ENCODE results near the gene PDE9A.
A peak's percentile ranks its signal among the peaks of the same experiment; 100 is the strongest.
"Not testable (repeated sequence)": the region's sequence is repeated elsewhere in the genome, so short reads cannot be mapped to it uniquely, and the experiment has no call there.

The PDE9A gene

DNA sequence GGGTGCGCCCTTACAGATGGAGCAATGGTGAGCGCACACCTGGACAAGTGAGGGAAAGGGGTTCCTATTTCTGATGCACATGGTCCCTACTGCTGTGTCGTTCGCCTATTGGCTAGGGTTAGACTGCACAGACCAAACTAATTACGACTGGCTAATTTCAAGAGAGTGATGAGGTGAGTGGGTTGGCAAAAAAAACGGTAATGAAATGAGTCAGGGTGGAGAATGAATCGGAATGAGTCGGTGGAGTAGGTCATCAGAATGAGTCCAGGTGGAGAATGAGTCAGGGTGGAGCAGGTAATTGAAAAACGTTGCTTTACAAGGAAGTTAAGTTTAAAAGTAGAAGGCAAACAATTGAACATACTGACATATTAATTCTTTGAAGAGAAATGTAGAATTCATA lies 146.1 kb downstream of the PDE9A start:
- DNase-seq (ENCODE audit: low read depth) = no peak

DNA sequence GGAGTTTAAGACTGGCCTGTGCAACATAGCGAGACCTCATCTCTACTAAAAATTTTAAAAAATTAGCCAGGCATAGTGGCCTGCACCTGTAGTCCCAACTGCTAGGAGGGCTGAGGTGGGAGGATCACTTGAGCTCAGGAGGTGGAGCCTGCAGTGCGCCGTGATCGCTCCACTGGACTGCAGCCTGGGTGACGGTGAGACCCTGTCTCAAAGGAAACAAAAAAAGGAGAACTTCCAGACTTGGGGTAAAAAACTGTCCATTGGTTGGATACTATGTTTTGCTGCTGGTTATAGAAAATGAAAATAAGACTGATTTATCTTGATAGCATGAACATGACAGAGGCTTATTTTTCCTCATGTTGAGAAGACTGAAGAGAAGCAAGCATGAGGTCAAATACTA lies 146.5 kb downstream of the PDE9A start:
- DNase-seq (ENCODE audit: low read depth) = no peak

DNA sequence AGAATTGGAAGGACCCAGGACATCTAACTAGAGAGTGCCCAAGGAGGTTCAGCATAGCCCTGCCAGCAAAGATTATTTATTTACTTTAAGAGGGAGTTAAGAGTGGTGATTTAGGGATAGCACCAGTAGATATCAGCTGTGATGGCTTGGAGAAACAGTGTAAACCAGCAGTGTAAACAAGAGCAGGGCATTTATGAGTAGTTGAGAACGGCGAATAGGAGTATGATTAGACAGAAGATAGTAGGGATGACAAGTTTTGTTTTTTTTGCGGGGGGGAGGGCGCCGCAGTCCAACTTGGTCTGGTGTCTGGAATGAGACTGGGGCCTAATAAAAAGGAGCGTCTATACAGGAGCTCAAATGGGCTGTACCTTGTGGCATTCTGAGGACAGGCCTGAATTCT lies 148.2 kb downstream of the PDE9A start:
- DNase-seq (ENCODE audit: low read depth) = not testable (repeated sequence)

DNA sequence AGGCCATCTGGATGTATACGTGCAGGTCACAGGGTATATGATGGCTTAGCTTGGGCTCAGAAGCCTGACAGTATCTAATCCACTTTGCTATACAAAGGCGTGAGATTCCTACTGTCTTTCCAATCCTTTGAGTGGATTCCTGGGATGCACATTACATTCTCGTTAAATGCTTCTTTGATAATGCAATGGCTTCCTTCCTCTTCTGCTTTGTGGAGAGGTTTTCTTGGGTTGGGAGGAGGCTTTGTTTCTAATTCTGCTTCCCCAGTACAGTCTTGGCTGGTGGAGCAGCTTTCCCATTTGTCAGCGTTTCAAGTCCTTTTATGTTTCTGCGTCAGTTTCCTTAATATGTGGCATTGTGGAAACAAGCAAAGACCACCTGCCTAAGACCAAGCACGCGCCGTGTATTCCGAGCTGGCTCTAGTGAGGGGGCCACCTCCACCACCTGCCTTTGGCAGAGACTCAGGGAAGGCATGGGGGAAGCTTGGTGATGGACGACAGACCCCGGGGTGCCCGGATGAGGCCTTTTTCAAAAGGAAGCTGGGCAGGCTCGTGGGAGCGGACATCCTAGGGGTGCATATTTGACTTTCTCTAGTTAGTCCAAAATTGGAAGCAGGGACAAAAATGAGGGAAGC lies 153.2 kb downstream of the PDE9A start:
- no peak for DNase-seq (ENCODE audit: low read depth)

DNA sequence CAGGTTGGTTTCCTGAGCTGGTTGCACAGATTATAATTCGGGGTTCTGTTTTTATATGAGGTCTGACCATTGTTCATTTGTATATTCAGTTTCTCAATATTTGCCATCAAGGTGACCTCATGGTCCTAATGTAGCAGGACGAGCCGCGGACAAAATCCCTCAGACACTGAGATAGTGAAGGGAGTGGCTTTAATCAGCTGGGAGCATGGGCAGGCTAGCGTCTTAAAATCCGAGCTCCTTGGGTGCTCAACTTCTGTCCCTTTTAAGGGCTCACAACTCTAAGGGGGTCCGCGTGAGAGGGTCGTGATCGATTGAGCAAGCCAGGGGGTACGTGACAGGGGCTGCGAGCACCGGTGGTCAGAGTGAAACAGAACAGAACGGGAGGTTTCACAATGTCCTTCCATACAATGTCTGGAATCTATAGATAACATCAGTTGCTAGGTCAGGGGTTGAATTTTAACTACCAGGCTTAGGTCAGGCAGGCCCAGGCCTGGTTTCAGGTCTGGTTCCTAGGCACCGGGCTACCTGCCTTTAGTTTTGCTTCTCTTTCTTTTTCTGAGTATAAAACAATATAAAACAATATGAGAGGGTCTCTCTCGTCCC lies 154.0 kb downstream of the PDE9A start:
- not testable (repeated sequence) for DNase-seq (ENCODE audit: low read depth)

DNA sequence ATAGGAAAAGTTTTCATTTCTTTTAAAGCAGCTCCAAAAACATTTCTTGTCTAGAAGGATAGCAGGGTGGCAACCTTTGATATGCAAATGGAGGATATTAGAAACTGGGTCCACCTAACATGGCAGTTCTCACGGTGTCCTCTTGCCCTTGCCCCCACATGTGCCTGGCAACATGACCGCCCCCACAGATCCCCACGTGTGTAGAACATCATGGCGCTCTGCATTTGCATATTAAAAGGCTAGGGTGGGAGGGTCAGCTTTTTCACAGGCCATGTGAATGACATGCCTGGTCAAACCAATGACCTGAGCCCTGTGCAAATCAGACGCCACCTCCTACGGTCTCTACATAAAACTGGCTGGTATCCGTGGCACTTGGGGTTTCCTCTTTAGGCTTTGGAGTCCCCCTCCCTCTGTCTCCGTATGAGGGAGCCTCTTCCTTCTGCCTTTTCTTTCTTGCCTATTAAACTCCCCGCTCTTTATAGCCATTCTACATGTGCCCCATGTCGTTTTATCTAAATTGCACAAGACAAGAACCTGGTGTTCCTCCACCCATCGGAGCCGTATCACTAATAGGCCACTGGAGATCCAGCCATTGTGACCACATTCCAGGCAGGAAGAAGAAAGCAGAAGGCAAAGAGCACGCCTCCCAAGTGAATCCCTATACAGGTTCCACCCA lies 154.7 kb downstream of the PDE9A start:
- no peak for DNase-seq (ENCODE audit: low read depth)

DNA sequence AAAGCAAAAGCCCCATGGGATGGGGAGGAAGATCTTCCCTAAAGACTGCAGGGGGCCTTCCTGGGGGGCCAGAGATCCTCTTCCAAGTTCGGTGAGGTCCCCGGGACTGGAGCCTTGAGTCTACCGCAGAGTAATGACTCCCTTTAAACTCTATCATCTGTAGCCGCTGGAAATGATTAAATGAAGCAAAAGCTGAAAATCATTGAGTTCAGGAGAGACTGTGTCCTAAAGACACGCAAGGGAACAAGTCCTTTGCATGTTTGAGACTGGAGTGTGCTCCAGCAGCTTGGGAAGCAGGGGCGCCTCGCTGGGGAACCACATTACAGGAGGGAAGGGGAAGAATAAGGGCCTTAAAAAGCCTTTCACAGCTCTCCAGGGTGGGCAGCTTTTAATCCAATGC lies 155.8 kb downstream of the PDE9A start:
- no peak for DNase-seq (ENCODE audit: low read depth)

DNA sequence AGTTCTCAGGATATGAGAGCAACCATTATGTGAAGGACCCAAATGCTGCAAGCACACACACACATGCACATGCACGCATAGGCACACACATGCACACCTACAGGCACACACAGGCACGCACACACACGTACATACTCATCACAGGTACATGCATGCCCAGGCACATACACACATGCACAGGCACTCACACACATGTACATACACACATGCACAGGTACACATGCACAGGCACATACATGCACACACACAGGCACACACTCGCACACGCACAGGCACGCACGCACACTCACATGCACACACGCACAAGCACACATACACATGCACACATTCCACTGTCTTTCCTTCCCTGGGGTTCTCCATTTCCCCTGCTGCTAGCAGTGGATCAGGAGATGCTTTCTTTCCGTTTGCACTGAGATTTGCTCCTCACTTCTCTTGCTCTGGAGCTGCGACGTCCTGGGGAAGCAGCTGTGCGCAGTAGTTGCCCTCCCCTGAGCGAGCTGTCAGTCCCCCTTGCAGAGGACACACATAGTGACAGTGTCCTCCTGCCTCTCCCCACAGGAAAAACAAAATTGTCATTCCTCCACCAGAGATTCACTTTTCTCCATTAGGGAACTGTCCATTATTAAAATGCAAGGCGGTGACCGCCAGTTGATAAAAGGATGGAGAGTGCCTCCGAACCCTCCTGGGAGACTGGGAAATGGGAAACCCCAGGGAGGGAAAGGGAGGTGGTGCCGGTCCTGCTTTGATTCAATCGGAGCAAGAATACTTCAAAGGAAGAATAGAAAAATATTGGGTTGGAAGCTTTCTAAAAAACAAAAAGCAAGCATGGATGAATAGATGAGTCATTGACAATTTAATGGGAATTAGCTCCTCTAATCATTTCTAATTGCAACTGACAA lies 156.4 kb downstream of the PDE9A start:
- DNase-seq (ENCODE audit: low read depth) = no peak

DNA sequence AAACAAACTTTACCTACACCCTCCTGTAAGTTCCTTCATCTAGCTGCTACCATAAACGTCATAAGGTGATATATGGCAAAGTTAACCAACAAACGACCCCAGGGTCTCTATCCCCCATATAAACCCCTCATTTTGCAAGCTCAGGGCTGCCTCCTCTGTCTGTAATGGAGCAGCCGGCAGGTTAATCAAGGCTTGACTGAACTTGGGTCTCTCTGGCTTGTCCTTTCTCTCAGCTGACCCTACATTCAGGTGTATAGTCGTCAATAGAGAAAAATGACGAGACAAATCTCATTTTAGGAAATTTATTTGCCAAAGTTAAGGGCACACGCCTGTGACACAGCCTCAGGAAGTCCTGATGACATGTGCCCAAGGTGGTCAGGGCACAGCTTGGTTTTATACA lies 158.5 kb downstream of the PDE9A start:
- DNase-seq (ENCODE audit: low read depth) = no peak

DNA sequence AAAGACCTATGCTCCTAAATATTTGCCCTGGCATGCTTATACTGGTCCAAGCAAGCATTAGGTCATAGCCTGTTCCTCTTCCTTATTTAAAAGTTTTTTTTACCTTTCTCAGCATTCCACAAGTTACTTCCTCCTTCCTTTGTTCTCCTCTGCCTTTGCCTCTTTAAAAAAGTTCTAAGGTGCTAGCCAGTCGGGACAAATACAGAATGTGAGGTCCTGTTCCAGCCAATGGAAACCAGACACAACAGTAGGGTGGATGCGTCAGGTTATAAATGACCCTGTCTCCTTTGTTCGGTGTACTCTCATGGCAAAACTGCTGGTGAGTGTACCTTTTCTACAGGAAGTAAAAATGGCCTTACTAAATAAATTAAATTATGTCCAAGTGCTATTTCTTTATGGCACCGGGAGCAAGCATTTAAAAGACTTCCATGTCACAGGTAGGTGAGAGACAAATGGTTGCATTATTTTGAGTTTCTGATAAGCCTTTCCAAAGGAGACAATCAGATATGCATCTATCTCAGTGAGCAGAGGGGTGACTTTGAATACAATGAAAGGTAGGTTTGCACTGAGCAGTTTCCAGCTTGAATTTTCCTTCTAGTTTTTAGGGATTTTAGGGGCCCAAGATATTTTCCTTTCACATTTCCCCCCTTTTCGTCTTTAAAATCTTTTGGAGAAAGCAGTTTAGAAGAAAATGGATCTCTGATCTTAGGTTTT lies 159.3 kb downstream of the PDE9A start:
- DNase-seq (ENCODE audit: low read depth) = not testable (repeated sequence)

DNA sequence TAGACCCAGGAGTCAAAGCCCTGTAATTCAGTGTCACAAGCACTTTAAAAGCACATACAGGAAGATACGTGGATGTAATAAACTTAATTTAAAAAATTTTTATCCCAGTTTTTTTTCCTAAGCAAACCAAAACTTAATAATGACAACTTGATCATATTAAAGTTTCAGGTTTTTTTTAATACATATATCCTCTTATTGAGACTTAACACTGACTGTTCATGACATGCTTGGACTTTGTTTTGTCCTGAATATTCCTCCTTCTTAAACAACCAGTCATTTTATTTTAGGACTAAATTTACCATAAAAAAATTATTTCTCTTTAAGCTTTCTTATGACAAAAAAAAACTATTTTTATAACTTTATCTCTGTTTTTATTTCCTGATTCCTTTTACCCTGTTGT lies 161.8 kb downstream of the PDE9A start:
- DNase-seq (ENCODE audit: low read depth) = no peak

DNA sequence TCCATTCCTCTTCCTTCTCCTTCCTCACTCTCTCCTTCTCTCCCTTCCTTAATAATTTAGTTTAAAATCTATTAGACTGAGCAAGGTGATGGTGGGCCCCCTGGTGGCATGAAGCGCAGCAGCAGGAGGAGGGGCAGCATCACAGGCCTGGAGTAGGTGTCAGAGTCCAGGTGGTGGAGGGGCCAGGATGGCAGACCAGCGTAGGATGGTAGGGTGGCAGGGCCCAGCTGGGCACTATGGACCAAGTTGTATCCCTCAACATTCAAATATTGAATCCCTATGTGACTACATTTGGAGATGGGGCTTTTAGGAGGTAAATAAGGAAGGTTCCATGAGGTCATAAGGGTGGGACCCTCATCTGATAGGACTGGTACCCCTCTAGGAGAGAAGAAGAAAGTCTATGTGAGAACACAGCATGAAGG lies 164.9 kb downstream of the PDE9A start:
- peak; percentile 28 for DNase-seq (ENCODE audit: low read depth)

DNA sequence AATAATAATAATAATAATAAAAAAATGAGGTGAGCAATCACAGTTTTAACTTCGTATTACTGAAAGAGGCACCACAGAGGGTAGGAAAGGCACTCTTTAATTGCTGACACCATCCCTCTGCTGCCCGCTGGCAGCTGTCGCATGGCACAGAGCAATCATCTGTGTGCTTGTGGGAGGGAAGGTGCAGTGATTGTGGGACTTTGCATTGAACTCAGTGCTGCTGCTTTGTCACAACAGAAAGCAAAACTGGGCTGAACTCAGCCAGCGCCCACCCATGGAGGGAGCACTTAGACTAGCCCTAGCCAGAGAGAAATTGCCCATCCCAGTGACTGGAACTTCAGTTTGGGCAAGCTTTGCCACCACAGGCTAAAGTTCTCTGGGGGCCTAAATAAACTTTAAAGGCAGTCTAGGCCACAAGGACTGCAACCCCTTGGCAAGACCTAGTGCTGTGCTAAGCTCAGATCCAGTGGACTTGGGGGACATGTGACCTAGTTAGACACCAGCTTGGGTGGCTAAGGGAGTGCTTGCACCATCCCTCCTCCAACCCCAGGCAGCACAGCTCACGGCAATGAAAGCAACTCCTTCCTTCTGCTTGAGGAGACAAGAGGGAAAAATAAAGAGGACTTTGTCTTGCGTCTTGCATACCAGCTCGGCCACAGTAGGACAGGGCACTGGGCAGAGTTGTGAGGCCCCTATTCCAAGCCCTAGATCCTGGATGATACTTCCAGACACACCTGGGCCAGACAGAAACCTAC lies 166.6 kb downstream of the PDE9A start:
- no peak for DNase-seq (ENCODE audit: low read depth)

DNA sequence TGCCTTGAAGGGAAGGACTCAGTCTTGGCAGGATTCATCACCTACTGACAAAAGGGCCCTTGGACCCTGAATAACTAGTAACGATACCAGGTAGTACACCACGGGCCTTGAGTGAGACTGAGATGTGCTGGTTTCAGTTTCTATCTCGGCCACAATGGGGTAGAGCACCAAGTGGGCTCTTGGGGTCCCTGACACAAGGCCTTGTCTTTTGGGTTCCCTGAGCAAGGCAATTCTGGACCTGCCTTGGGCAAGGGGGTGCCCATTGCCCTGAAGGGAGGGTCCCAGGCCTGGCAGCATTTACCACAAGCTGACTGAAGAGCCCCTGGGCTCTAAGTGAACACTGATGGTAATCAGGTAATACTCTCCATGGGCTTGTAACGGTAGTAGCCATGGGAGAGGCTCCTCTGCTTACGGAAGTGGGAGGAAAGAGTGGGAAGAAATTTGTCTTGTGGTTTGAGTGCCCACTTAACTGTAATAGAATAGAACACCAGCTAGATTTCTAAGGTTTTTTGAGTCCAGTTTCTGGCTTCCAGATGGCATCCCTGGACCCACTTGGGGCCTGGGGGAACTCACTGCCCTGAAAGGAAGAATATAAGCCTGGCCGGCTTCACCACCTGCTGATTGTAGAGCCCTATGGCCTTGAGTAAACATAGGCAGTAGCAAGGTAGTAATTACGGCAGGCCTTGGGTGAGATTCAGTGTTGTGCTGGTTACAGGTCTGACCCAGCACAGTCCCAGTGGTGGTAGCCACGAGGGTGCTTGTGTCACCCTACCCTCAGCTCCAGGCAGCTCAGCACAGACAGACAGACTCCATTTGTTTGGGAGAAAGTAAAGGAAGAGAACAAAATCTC lies 167.4 kb downstream of the PDE9A start:
- no peak for DNase-seq (ENCODE audit: low read depth)
